Activated CD8-positive, alpha-beta memory T cell treated with anti-CD3 and anti-CD28 coated beads for 4 hours (primary cell): ENCODE data around the gene APCDD1L.

Experiments
- DNase-seq, 2 donors: peaks; one replicate each; pipeline ENCODE4 v3.0.0-alpha.2; 2020; ENCODE audit warnings: low read depth in 2 of 2

APCDD1L gene

GRCh38 chr20:58492074-58492718, 23.0 kb downstream of the APCDD1L start:
- DNase-seq = no peak

- no peak for DNase-seq
Observed at GRCh38 chr20:58486207-58486606, 29.0 kb downstream of the APCDD1L start.

- DNase-seq = no peak
Observed at GRCh38 chr20:58485393-58485792, 29.8 kb downstream of the APCDD1L start.

GRCh38 chr20:58483470-58483869, 31.7 kb downstream of the APCDD1L start:
- no peak for DNase-seq

- DNase-seq = no peak
Observed at GRCh38 chr20:58483051-58483450, 32.1 kb downstream of the APCDD1L start.

GRCh38 chr20:58482416-58482815, 32.8 kb downstream of the APCDD1L start:
- no peak for DNase-seq

- peak in 1 of 2 donors; percentile 14 for DNase-seq
Observed at GRCh38 chr20:58481481-58482021, 33.6 kb downstream of the APCDD1L start.

GRCh38 chr20:58480551-58481336, 34.5 kb downstream of the APCDD1L start:
- no peak for DNase-seq

GRCh38 chr20:58479726-58480440, 35.3 kb downstream of the APCDD1L start:
- DNase-seq = no peak

GRCh38 chr20:58478141-58478805, 36.9 kb downstream of the APCDD1L start:
- no peak for DNase-seq

GRCh38 chr20:58475466-58475865, 39.7 kb downstream of the APCDD1L start:
- DNase-seq = no peak

- DNase-seq = no peak
Observed at GRCh38 chr20:58473453-58474425, 41.5 kb downstream of the APCDD1L start.

GRCh38 chr20:58472273-58473018, 42.8 kb downstream of the APCDD1L start:
- no peak for DNase-seq

- no peak for DNase-seq
Observed at GRCh38 chr20:58471193-58472164, 43.7 kb downstream of the APCDD1L start.

- no peak for DNase-seq
Observed at GRCh38 chr20:58470336-58471192, 44.6 kb downstream of the APCDD1L start.

GRCh38 chr20:58469616-58470015, 45.6 kb downstream of the APCDD1L start:
- DNase-seq = no peak
